ENCODE results near the gene TTF1. TPM values are rescaled to one million over a fixed set of nuclear protein-coding genes. Genes with fewer than 3 reads are reported as not detected.

TTF1 gene
- total RNA-seq, 1 experiment from 2014 or later: 11.3 TPM

- no peaks in the 10 kb centered on the region for H3K27me3 ChIP-seq (replicated peaks)
- H3K4me3 ChIP-seq: no peak overlapping the region
- no peaks in the 10 kb centered on the region for H3K4me1 ChIP-seq (replicated peaks)
- no peak for DNase-seq (ENCODE audit: low read depth in 1 of 2, low spot score in 2 of 2)
- H3K36me3 ChIP-seq: no peaks in the 10 kb centered on the region
- H3K9me3 ChIP-seq (replicated peaks): no peaks in the 10 kb centered on the region
- H3K27ac ChIP-seq: no peak overlapping the region
Measured at GRCh38 chr9:132367613-132368313, 38.9 kb downstream of the TTF1 start.

DNA sequence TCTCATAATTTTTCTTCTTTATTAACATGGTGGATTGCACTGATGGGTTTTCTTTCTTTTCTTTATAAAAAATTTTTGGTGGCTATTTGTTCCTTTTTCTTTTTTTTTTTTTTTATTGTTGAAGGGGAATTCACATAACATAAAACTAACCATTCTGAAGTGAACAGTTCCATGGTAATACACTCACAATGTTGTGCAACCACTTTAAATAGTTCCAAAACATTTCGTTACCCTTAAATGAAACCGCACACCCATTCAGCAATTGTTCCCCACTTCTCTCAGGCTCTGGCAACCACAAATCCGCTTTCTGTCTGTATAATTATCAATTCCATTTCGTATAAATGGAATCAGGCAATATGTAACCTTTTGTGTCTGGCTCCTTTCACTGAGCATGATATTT lies 40.2 kb downstream of the TTF1 start:
- DNase-seq (ENCODE audit: low read depth in 1 of 2, low spot score in 2 of 2): no peak
- Histone ChIP-seq H3K27ac (no peak overlapping the region), H3K36me3 (no peaks in the 10 kb centered on the region), H3K27me3 (replicated peaks) (no peaks in the 10 kb centered on the region), H3K9me3 (replicated peaks) (no peaks in the 10 kb centered on the region), H3K4me1 (replicated peaks) (no peaks in the 10 kb centered on the region), H3K4me3 (no peak overlapping the region)

DNA sequence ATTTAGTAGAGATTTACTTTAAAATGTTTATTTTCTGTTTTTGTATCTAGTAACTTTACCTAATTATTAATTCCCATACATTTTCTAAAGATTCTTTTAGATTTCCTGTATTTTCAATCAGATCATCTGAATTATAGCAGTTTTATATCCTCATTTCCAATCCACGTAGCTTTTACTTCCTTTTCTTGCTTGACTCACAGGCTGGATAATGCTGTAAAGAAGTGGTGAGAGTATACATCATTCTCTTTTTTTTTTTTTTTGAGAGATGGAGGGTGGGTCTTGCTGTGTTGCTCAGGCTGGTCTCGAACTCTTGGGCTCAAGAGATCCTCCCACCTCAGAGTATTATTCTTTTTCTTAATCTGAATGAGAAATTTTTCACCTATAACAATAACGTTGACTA lies 40.7 kb downstream of the TTF1 start:
- DNase-seq (ENCODE audit: low read depth in 1 of 2, low spot score in 2 of 2): no peak
- Histone ChIP-seq H3K4me3 (no peak overlapping the region), H3K4me1 (replicated peaks) (no peaks in the 10 kb centered on the region), H3K36me3 (no peaks in the 10 kb centered on the region), H3K27ac (no peak overlapping the region), H3K9me3 (replicated peaks) (no peaks in the 10 kb centered on the region), H3K27me3 (replicated peaks) (no peaks in the 10 kb centered on the region)

GRCh38 chr9:132364068-132364467 lies 42.6 kb downstream of the TTF1 start:
- Histone ChIP-seq H3K36me3 (no peaks in the 10 kb centered on the region), H3K4me1 (replicated peaks) (no peaks in the 10 kb centered on the region)
- no peak for DNase-seq (ENCODE audit: low read depth in 1 of 2, low spot score in 2 of 2)

GRCh38 chr9:132357764-132358163 lies 48.9 kb downstream of the TTF1 start:
- peaks cover 4% of the 10 kb centered on the region for H3K4me1 ChIP-seq (replicated peaks)
- 0 out of 2 replicates have a peak, but pooled peaks cover 3% of the 10 kb centered on the region for H3K9me3 ChIP-seq (replicated peaks)
- no peak for DNase-seq (ENCODE audit: low read depth in 1 of 2, low spot score in 2 of 2)
- H3K36me3 ChIP-seq: peaks cover 9% of the 10 kb centered on the region
- no peaks in the 10 kb centered on the region for H3K27me3 ChIP-seq (replicated peaks)
- no peak overlapping the region for H3K27ac ChIP-seq
- H3K4me3 ChIP-seq: no peak overlapping the region

More at GRCh38 chr9:132364068-132364467, 42.6 kb downstream of the TTF1 start:
- Histone ChIP-seq H3K27me3 (replicated peaks) (no peaks in the 10 kb centered on the region), H3K27ac (no peak overlapping the region), H3K9me3 (replicated peaks) (no peaks in the 10 kb centered on the region), H3K4me3 (no peak overlapping the region)

- 0 out of 2 replicates have a peak, but pooled peaks cover 3% of the 10 kb centered on the region for H3K9me3 ChIP-seq (replicated peaks)
- H3K36me3 ChIP-seq: peaks cover 23% of the 10 kb centered on the region
- H3K27ac ChIP-seq: no peak overlapping the region
- H3K4me1 ChIP-seq (replicated peaks): peaks cover 12% of the 10 kb centered on the region
- no peak for DNase-seq (ENCODE audit: low read depth in 1 of 2, low spot score in 2 of 2)
- no peaks in the 10 kb centered on the region for H3K27me3 ChIP-seq (replicated peaks)
- H3K4me3 ChIP-seq: no peak overlapping the region
Measured at GRCh38 chr9:132356324-132356924, 50.2 kb downstream of the TTF1 start.

DNA sequence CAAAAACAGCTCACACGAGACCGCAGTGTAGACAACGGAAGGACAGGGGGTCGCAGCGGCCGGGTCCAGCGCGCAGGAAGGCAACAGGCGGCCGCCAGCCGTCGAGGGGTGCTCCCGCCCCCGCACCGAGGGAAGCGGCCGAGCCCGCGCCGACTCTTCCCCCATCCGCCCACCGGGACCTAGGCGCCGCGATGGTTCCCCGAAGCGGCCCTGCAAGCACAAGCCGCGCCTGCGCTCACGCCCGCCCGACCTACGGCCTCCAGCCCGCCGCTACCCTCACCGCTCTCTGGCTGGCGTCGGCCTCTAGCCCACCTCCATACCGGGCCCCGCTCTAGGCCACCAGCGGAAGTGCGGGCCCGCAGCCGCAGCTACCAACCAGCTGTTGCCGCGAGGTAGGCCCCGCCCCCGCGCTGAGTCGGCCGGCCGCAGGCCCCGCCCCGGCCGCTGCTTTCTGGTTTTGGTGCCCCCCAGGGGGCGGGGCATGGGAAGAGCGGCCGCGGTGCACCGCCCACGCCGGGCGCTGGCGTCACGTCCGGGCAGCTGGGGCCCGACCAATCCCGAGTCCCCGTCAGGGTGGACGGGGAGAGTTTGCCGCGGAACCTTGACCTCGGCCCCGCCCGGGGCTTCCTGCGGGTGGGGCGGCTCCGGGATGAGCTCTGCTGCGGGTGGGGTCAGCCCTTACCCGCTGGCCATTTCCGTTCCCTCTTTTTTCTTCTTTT lies 51.8 kb downstream of the TTF1 start, which contains the start of gene SETX:
SETX (minus strand) TSS at position 350 of the 719 bp plus-strand sequence. CDS start 5,558 bp downstream, outside the sequence.
- Histone ChIP-seq H3K4me1 (replicated peaks) (peaks cover 13% of the 10 kb centered on the region), H3K9me3 (replicated peaks) (0 out of 2 replicates have a peak, but pooled peaks cover 3% of the 10 kb centered on the region), H3K36me3 (peaks cover 39% of the 10 kb centered on the region), H3K4me3 (peak within 1 kb of the TSS; percentile 89), H3K27me3 (replicated peaks) (no peaks in the 10 kb centered on the region), H3K27ac (peak within 1 kb of the TSS; percentile 83)
- DNase-seq (ENCODE audit: low read depth in 1 of 2, low spot score in 2 of 2): peak; percentile 95 to 97

- Histone ChIP-seq H3K36me3 (peaks cover 61% of the 10 kb centered on the region), H3K9me3 (replicated peaks) (0 out of 2 replicates have a peak, but pooled peaks cover 3% of the 10 kb centered on the region), H3K4me3 (no peak overlapping the region), H3K4me1 (replicated peaks) (peaks cover 13% of the 10 kb centered on the region), H3K27ac (no peak overlapping the region), H3K27me3 (replicated peaks) (no peaks in the 10 kb centered on the region)
- DNase-seq (ENCODE audit: low read depth in 1 of 2, low spot score in 2 of 2): no peak
Measured at GRCh38 chr9:132351404-132352045, 55.1 kb downstream of the TTF1 start.

DNA sequence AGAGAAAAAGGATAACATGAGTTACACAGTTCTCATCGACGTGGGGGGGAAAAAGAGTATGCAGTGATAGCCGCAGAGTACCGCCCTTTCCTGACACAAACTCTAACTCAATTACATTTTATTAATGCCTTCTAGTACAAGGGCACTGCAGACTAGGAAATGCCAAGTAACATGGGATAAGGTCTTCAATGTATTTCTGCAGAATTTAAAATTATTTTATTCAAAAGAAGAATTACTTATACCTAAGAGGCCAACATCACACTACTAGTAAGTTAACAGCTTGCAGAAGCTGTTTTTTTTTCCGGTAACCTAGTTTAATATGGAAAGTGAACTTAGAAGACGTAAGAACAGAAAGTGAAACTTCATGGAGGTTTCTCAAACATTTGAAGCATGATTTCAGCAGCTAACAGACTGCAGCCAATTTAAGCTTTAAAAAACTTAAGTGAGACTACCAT lies 55.8 kb downstream of the TTF1 start:
- Histone ChIP-seq H3K9me3 (replicated peaks) (0 out of 2 replicates have a peak, but pooled peaks cover 3% of the 10 kb centered on the region), H3K27ac (no peak overlapping the region), H3K4me1 (replicated peaks) (peaks cover 13% of the 10 kb centered on the region), H3K36me3 (peaks cover 67% of the 10 kb centered on the region), H3K27me3 (replicated peaks) (no peaks in the 10 kb centered on the region), H3K4me3 (no peak overlapping the region)
- no peak for DNase-seq (ENCODE audit: low read depth in 1 of 2, low spot score in 2 of 2)

- no peak overlapping the region for H3K4me3 ChIP-seq
- H3K4me1 ChIP-seq (replicated peaks): peaks cover 9% of the 10 kb centered on the region
- peaks cover 84% of the 10 kb centered on the region for H3K36me3 ChIP-seq
- no peaks in the 10 kb centered on the region for H3K27me3 ChIP-seq (replicated peaks)
- H3K27ac ChIP-seq: no peak overlapping the region
- DNase-seq (ENCODE audit: low read depth in 1 of 2, low spot score in 2 of 2): no peak
- H3K9me3 ChIP-seq (replicated peaks): no peaks in the 10 kb centered on the region
Measured at GRCh38 chr9:132348676-132349075, 58.0 kb downstream of the TTF1 start.

DNA sequence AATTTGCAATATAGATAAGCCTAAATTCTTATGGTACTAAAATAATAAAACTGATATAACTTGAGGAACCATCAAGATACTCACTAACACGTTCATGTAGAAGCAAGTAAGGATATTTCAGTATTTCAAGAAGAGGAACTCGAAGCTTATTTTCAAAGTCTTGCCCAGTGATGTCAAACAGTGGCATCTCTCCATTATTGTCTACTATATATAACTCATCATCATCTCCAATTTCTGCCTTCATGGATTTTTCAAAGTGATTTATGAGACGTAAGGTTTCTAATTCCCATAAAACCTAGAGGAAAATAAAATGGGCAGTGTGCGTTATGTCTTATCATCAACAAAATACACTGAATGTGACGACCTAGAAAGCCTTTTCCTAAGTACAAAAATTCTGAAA lies 60.5 kb downstream of the TTF1 start:
- no peak overlapping the region for H3K4me3 ChIP-seq
- H3K36me3 ChIP-seq: peaks cover 88% of the 10 kb centered on the region
- DNase-seq (ENCODE audit: low read depth in 1 of 2, low spot score in 2 of 2): no peak
- H3K27ac ChIP-seq: no peak overlapping the region
- H3K27me3 ChIP-seq (replicated peaks): no peaks in the 10 kb centered on the region
- H3K9me3 ChIP-seq (replicated peaks): no peaks in the 10 kb centered on the region
- no peaks in the 10 kb centered on the region for H3K4me1 ChIP-seq (replicated peaks)

DNA sequence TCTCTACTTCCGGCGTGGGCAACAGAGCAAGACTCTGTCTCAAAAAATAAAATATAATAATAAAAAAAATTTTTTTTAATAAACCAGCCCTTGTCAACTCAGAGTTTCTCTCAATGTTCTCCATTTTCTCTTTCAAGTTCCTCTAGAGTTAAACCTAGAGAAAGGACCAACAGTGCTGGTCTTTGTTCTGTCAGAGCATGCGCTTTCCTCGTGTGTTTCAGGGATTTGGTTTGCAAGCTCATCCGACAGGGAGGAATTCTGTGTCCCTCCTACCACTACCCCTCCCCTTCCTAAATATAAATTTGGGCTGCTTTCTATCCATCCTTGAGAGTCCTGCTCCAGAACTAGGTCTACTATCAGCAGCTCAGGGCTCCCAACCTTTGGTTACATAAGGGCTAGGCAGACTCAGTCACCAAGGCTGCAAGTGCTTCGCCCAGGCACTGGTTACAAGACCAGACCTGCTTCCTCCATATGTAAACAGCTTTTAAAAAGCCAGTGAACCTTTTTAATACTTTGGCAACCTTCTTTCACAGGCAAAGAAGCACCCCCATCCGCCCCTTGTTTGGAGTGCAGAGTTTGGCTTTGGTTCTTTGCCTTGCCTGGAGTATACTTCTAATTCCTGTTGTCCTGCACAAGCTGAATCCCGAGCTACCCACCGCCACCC lies 65.3 kb downstream of the TTF1 start:
- no peak for DNase-seq (ENCODE audit: low read depth in 1 of 2, low spot score in 2 of 2)
- H3K4me3 ChIP-seq: no peak overlapping the region
- no peak overlapping the region for H3K27ac ChIP-seq
- H3K36me3 ChIP-seq: peaks cover 88% of the 10 kb centered on the region
- H3K27me3 ChIP-seq (replicated peaks): no peaks in the 10 kb centered on the region
- no peaks in the 10 kb centered on the region for H3K4me1 ChIP-seq (replicated peaks)
- no peaks in the 10 kb centered on the region for H3K9me3 ChIP-seq (replicated peaks)

DNA sequence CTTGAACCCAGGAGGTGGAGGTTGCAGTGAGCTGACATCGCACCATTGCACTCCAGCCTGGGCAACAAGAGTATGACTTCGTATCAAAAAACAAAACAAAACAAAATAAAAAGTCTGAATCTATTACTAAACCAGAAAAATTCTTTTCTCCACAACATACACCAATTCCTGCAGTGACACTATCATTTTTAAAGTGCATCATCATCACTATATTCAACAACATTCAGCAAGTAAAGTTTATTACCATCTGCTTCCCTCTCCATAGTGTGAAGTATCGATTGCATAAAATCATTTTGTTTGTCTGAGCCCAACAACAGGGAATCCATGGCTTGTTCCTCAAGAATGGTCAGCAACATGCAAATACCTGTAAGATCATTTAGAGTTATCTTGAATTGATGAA lies 72.3 kb downstream of the TTF1 start:
- H3K27me3 ChIP-seq (replicated peaks): no peaks in the 10 kb centered on the region
- no peaks in the 10 kb centered on the region for H3K9me3 ChIP-seq (replicated peaks)
- peaks cover 88% of the 10 kb centered on the region for H3K36me3 ChIP-seq
- H3K4me1 ChIP-seq (replicated peaks): no peaks in the 10 kb centered on the region
- DNase-seq (ENCODE audit: low read depth in 1 of 2, low spot score in 2 of 2): no peak
- no peak overlapping the region for H3K27ac ChIP-seq
- H3K4me3 ChIP-seq: no peak overlapping the region

Data from SJSA1 (cell line).